GM12878 (cell line): ENCODE measurements around the gene LMF1.

Experiments used
- BACH1 ChIP-seq: fragments of 450-650 bp; IDR thresholded peaks from 2 replicates; pipeline ENCODE4 v1.6.1; 2017; ENCODE audit warnings: mild to moderate bottlenecking, borderline replicate concordance
- EP300 ChIP-seq, 2 experiments: fragments of 150-350 bp in 1 of 2; IDR thresholded peaks; 2 replicates each; pipeline ENCODE4 v1.6.1; 2011 to 2012; ENCODE audit warnings: low read depth in 2 of 2, low read length in 2 of 2, borderline replicate concordance in 1 of 2, improper control_type of control experiment in 1 of 2, inconsistent platforms in 1 of 2; ENCODE audit not compliant: control insufficient read depth in 1 of 2
- RCOR1 ChIP-seq: conservative IDR thresholded peaks from 2 replicates; pipeline ENCODE4 v1.6.1; 2012; ENCODE audit warnings: low read depth, low read length, improper control_type of control experiment
- TARDBP ChIP-seq: IDR thresholded peaks from 2 replicates; pipeline ENCODE4 v1.6.1; 2016; ENCODE audit warnings: borderline replicate concordance
- TCF3 ChIP-seq: IDR thresholded peaks from 2 replicates; pipeline ENCODE4 v1.6.1; 2012; ENCODE audit warnings: low read depth, mild to moderate bottlenecking, low read length, borderline replicate concordance; ENCODE audit not compliant: insufficient read depth
- TF ChIP-seq, protein P1 (sequence below), 3 experiments: IDR thresholded peaks in 2 of 3; conservative IDR thresholded peaks in 1 of 3; 2 replicates each; pipeline ENCODE4 v1.5.1; 2011; ENCODE audit warnings: low read depth in 3 of 3, low read length in 3 of 3, mild to moderate bottlenecking in 3 of 3, control low read depth in 2 of 3, moderate library complexity in 2 of 3, inconsistent platforms in 1 of 3, mixed read lengths in 1 of 3; ENCODE audit not compliant: control insufficient read depth in 2 of 3, insufficient read depth in 1 of 3; ENCODE audit errors: extremely low read depth in 1 of 3
- TF ChIP-seq, protein P2 (sequence below): fragments of 450-650 bp; IDR thresholded peaks from 2 replicates; pipeline ENCODE4 v1.6.1; 2016; ENCODE audit warnings: mild to moderate bottlenecking

DNA sequence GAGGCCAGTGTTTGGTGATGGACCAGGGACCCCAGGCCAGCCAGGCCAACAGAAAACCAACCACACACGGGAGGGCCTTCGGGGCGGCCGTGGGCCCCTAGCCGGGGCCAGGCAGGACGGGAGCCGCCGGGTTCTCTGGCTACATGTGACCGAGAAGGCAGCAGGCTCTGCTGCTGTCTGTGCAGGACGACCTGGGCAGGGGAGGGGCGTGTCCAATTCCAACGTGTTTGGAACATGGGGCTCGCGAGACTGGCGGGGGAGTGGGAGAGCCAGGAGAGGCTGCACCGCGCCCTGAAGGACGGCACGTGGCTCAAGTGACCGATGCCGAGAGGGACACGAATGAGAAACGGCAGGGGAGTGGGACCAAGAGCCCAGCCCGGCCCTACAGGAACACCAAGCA, 75.4 kb downstream of the LMF1 start:
- TF ChIP-seq BACH1 (no peak), TARDBP (no peak), RCOR1 (no peak), EP300 (IDR thresholded peaks at IDR 0.05; ENCODE audit: borderline replicate concordance in 1 of 2, control insufficient read depth in 1 of 2, low read depth in 2 of 2, low read length in 2 of 2) (no peak), TCF3 (no peak)
- TF ChIP-seq, protein P1, sequence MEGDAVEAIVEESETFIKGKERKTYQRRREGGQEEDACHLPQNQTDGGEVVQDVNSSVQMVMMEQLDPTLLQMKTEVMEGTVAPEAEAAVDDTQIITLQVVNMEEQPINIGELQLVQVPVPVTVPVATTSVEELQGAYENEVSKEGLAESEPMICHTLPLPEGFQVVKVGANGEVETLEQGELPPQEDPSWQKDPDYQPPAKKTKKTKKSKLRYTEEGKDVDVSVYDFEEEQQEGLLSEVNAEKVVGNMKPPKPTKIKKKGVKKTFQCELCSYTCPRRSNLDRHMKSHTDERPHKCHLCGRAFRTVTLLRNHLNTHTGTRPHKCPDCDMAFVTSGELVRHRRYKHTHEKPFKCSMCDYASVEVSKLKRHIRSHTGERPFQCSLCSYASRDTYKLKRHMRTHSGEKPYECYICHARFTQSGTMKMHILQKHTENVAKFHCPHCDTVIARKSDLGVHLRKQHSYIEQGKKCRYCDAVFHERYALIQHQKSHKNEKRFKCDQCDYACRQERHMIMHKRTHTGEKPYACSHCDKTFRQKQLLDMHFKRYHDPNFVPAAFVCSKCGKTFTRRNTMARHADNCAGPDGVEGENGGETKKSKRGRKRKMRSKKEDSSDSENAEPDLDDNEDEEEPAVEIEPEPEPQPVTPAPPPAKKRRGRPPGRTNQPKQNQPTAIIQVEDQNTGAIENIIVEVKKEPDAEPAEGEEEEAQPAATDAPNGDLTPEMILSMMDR (IDR thresholded peaks at IDR 0.05 in 2 of 3, conservative IDR thresholded peaks at IDR 0.05 in 1 of 3; ENCODE audit: control insufficient read depth in 2 of 3, extremely low read depth in 1 of 3, insufficient read depth in 1 of 3, low read depth in 3 of 3, low read length in 3 of 3): no peak
- TF ChIP-seq, protein P2, sequence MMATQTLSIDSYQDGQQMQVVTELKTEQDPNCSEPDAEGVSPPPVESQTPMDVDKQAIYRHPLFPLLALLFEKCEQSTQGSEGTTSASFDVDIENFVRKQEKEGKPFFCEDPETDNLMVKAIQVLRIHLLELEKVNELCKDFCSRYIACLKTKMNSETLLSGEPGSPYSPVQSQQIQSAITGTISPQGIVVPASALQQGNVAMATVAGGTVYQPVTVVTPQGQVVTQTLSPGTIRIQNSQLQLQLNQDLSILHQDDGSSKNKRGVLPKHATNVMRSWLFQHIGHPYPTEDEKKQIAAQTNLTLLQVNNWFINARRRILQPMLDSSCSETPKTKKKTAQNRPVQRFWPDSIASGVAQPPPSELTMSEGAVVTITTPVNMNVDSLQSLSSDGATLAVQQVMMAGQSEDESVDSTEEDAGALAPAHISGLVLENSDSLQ: no peak
